ENCODE data around the gene MAP3K19. TPM values are rescaled to one million over a fixed set of nuclear protein-coding genes. Genes with fewer than 3 reads are reported as not detected.

The MAP3K19 gene
- total RNA-seq, 1 experiment from 2014 or later: not detected

GRCh38 chr2:134919341-134920210, 127.7 kb downstream of the MAP3K19 start:
- ChIA-PET POLR2A (interaction anchor here (0.6 kb wide), 2 partner anchors 533 to 953 kb away, joined by 3 to 5 read pairs; no protein-coding TSS in a partner anchor), CTCF (interaction anchor here (0.8 kb wide), 1 partner anchor 310 kb away, joined by 3 read pairs; no protein-coding TSS in a partner anchor)
- BruUV-seq (replicated peaks): no TSS peak
- H3K27ac ChIP-seq (ENCODE audit: low read length): peak overlapping the region; percentile 96
- no peaks in the 10 kb centered on the region for H3K9me3 ChIP-seq (ENCODE audit: control insufficient read depth, insufficient read depth, low read depth, low read length)
- peak overlapping the region; percentile 89 to 94 for H3K4me3 ChIP-seq (ENCODE audit: low read depth in 2 of 2, low read length in 2 of 2)
- ATAC-seq (peak; percentile 0; the same call in 1 of the 2 replicates), DNase-seq (ENCODE audit: low read depth, low spot score) (peak; percentile 5)
- peaks cover 17% of the 10 kb centered on the region for H3K36me3 ChIP-seq (ENCODE audit: control insufficient read depth, insufficient read depth, low read length)
- no peak for TF ChIP-seq CTCF (IDR thresholded peaks at IDR 0.05)
- no peak for TF ChIP-seq SIN3A (IDR thresholded peaks at IDR 0.05; ENCODE audit: borderline replicate concordance, insufficient read depth, low read depth, low read length)
- TF ChIP-seq REST (IDR thresholded peaks at IDR 0.05; ENCODE audit: insufficient read depth in 1 of 2, low read depth in 2 of 2, low read length in 1 of 2): no peak
- TF ChIP-seq TCF7L2 (IDR thresholded peaks at IDR 0.05; ENCODE audit: low read depth, low read length): no peak
- TF ChIP-seq POLR2AphosphoS5 (IDR thresholded peaks at IDR 0.05; ENCODE audit: low read depth, low read length): no peak
- in situ Hi-C loops (cut with HindIII; ENCODE audit: low pct_unique_long_range_greater_than_20kb, low sequenced_read_pairs) (no loop called here), intact Hi-C loops (cut with micrococcal nuclease; ENCODE audit: unreplicated experiment) (no loop called here)
- no peaks in the 10 kb centered on the region for H3K27me3 ChIP-seq (ENCODE audit: control insufficient read depth, insufficient read depth, low read length)
- H3K4me1 ChIP-seq (ENCODE audit: control insufficient read depth, insufficient read depth, low read length): peaks cover 11% of the 10 kb centered on the region; the same call in 1 of the 2 replicates

GRCh38 chr2:134918526-134919340, 128.5 kb downstream of the MAP3K19 start, which contains the start of gene CCNT2:
CCNT2 (plus strand) TSS chr2:134918822; CDS start chr2:134918855, 33 bp downstream.
- TSS peak; percentile 79 for BruUV-seq (replicated peaks)
- intact Hi-C loops (cut with micrococcal nuclease; ENCODE audit: unreplicated experiment): no loop called here
- in situ Hi-C loops (cut with HindIII; ENCODE audit: low pct_unique_long_range_greater_than_20kb, low sequenced_read_pairs): no loop called here

More at GRCh38 chr2:134918526-134919340, 128.5 kb downstream of the MAP3K19 start, which contains the start of gene CCNT2:
- H3K9me3 ChIP-seq (ENCODE audit: control insufficient read depth, insufficient read depth, low read depth, low read length): no peaks in the 10 kb centered on the region
- peak; percentile 90 for ATAC-seq
- peak within 1 kb of the TSS; percentile 89 to 94 for H3K4me3 ChIP-seq (ENCODE audit: low read depth in 2 of 2, low read length in 2 of 2)
- H3K36me3 ChIP-seq (ENCODE audit: control insufficient read depth, insufficient read depth, low read length): peaks cover 17% of the 10 kb centered on the region
- ChIA-PET CTCF (no interaction called here), POLR2A (interaction anchor here (0.6 kb wide), 2 partner anchors 534 to 952 kb away, joined by 3 to 5 read pairs; no protein-coding TSS in a partner anchor)
- H3K27me3 ChIP-seq (ENCODE audit: control insufficient read depth, insufficient read depth, low read length): no peaks in the 10 kb centered on the region
- TF ChIP-seq REST (IDR thresholded peaks at IDR 0.05; ENCODE audit: insufficient read depth in 1 of 2, low read depth in 2 of 2, low read length in 1 of 2): no peak
- no peak for TF ChIP-seq CTCF (IDR thresholded peaks at IDR 0.05)
- peak; percentile 67; the same call in 1 of the 2 replicates for TF ChIP-seq SIN3A (IDR thresholded peaks at IDR 0.05; ENCODE audit: borderline replicate concordance, insufficient read depth, low read depth, low read length)
- 0 out of 2 replicates have a peak, but pooled peaks have one; percentile 28 for TF ChIP-seq TCF7L2 (IDR thresholded peaks at IDR 0.05; ENCODE audit: low read depth, low read length)
- TF ChIP-seq POLR2AphosphoS5 (IDR thresholded peaks at IDR 0.05; ENCODE audit: low read depth, low read length): no peak; the same call in none of the 2 replicates
- H3K27ac ChIP-seq (ENCODE audit: low read length): peak within 1 kb of the TSS; percentile 99
- DNase-seq (ENCODE audit: low read depth, low spot score): peak; percentile 91
- peaks cover 11% of the 10 kb centered on the region; the same call in 1 of the 2 replicates for H3K4me1 ChIP-seq (ENCODE audit: control insufficient read depth, insufficient read depth, low read length)

Data from Panc1 (cell line).